ENCODE results near the gene SLC9A4. TPM values are rescaled to one million over a fixed set of nuclear protein-coding genes. Genes with fewer than 3 reads are reported as not detected.
A peak's percentile ranks its signal among the peaks of the same experiment; 100 is the strongest.

SLC9A4 gene
- total and polyA plus RNA-seq, 2 of the 4 experiments (the other 2 are of a cell fraction): not detected

GRCh38 chr2:102513355-102513939, 40.4 kb downstream of the SLC9A4 start:
- intact Hi-C loops (cut with micrococcal nuclease) (no loop called here), dilution Hi-C loops (cut with HindIII; ENCODE audit: low sequenced_read_pairs, unreplicated experiment) (no loop called here), in situ Hi-C loops (cut with MboI; ENCODE audit: low sequenced_read_pairs) (no loop called here)
- no peak overlapping the region for H2AK9ac ChIP-seq (replicated peaks; ENCODE audit: low read depth, low read length, poor library complexity)
- WGBS, 2 experiments (ENCODE audit: extremely low coverage in 2 of 2, insufficient read length in 1 of 2): 100% methylated on average over 4 of the region's 11 CpGs; no CpG with 5 or more reads in 1 of the 2 experiments
- H2BK15ac ChIP-seq (ENCODE audit: low read depth, low read length): 0 out of 3 replicates have a peak overlapping the region, but pooled peaks have one; percentile 25
- ATAC-seq (ENCODE audit: low read depth): peak; percentile 38
- no peak overlapping the region; the same call in 1 of the 2 replicates for H3K4me2 ChIP-seq (ENCODE audit: low read depth, low read length)
- H2BK5ac ChIP-seq (ENCODE audit: low read depth, low read length, poor library complexity, severe bottlenecking): no peak overlapping the region
- H2BK120ac ChIP-seq (ENCODE audit: low read depth, low read length): peak overlapping the region; percentile 20; the same call in 1 of the 2 replicates
- BruUV-seq (replicated peaks): no TSS peak
- peak overlapping the region; percentile 76; the same call in 1 of the 2 replicates for H3K27ac ChIP-seq (ENCODE audit: insufficient read depth, low read length)
- peak overlapping the region; percentile 43; the same call in 1 of the 2 replicates for H3K18ac ChIP-seq (ENCODE audit: low read depth, low read length)
- H3K9ac ChIP-seq (ENCODE audit: low read depth, low read length): no peak overlapping the region
- no peaks in the 10 kb centered on the region for H4K20me1 ChIP-seq (ENCODE audit: insufficient read depth, low read length)
- H3K56ac ChIP-seq (ENCODE audit: extremely low read depth, insufficient read depth, low read length): no peak overlapping the region
- no peak overlapping the region for H3K4ac ChIP-seq (ENCODE audit: low read depth, low read length)
- H2AK5ac ChIP-seq (ENCODE audit: low read depth, low read length): no peak overlapping the region
- no peak overlapping the region for H2BK20ac ChIP-seq (ENCODE audit: low read depth, low read length)
- DNase-seq: no peak
- no peak overlapping the region for H3K23ac ChIP-seq (ENCODE audit: low read depth, low read length)
- H2AFZ ChIP-seq (replicated peaks; ENCODE audit: low read length, poor library complexity): no peak overlapping the region
- TF ChIP-seq SMC3 (IDR thresholded peaks at IDR 0.05; ENCODE audit: low read depth, low read length) (no peak), ELK1 (IDR thresholded peaks at IDR 0.05; ENCODE audit: borderline replicate concordance, low read depth, low read length) (no peak), RFX5 (IDR thresholded peaks at IDR 0.05; ENCODE audit: low read depth, low read length) (no peak), MAFK (IDR thresholded peaks at IDR 0.05; ENCODE audit: low read depth, low read length) (no peak), CTCF (conservative IDR thresholded peaks at IDR 0.05; ENCODE audit: low read depth, low read length) (no peak), POLR2A (IDR thresholded peaks at IDR 0.05; ENCODE audit: low read depth, low read length) (no peak), FOS (IDR thresholded peaks at IDR 0.05; ENCODE audit: low read depth, low read length) (no peak), BHLHE40 (IDR thresholded peaks at IDR 0.05; ENCODE audit: low read depth, low read length) (no peak), MAZ (IDR thresholded peaks at IDR 0.05; ENCODE audit: borderline replicate concordance, low read depth, low read length) (no peak), USF2 (IDR thresholded peaks at IDR 0.05; ENCODE audit: low read depth, low read length) (no peak)
- CTCF ChIA-PET: no interaction called here
- H3K4me1 ChIP-seq (ENCODE audit: control insufficient read depth, insufficient read depth, low read length): peaks cover 7% of the 10 kb centered on the region; the same call in 1 of the 2 replicates
- H3K27me3 ChIP-seq (ENCODE audit: control insufficient read depth, insufficient read depth, low read length): no peaks in the 10 kb centered on the region; the same call in none of the 2 replicates
- H3K36me3 ChIP-seq (ENCODE audit: control insufficient read depth, insufficient read depth, low read length): no peaks in the 10 kb centered on the region
- H3K14ac ChIP-seq (replicated peaks; ENCODE audit: low read depth, low read length): no peak overlapping the region
- H4K8ac ChIP-seq (ENCODE audit: low read depth in 2 of 2, low read length in 2 of 2): no peak overlapping the region; a peak in 1 of 4 replicates
- no peaks in the 10 kb centered on the region for H3K9me3 ChIP-seq (ENCODE audit: control insufficient read depth, insufficient read depth, low read length)
- no peaks in the 10 kb centered on the region for H3K79me1 ChIP-seq (ENCODE audit: low read depth in 1 of 2, low read length in 2 of 2)
- H3K4me3 ChIP-seq (ENCODE audit: insufficient read depth, low read depth, low read length): no peak overlapping the region
- H3K9me1 ChIP-seq (ENCODE audit: insufficient read depth, low read length): no peaks in the 10 kb centered on the region
- POLR2A ChIA-PET (ENCODE audit: unreplicated experiment): no interaction called here
- H4K5ac ChIP-seq (ENCODE audit: low read depth, low read length): peak overlapping the region; percentile 67; the same call in 1 of the 2 replicates
- H4K91ac ChIP-seq (ENCODE audit: insufficient read depth, low read depth, low read length): 0 out of 2 replicates have a peak overlapping the region, but pooled peaks have one; percentile 7
